TTC549 (cell line): ENCODE measurements around the gene CPT2.
"Not testable (repeated sequence)": the region's sequence is repeated elsewhere in the genome, so short reads cannot be mapped to it uniquely, and the experiment has no call there.

Source experiments
- FAIRE-seq: peaks from 2 replicates; lab custom pipeline; 2012; peaks lifted over from hg19 to GRCh38; lab: Jason Lieb, UNC

Gene CPT2

GRCh38 chr1:53182716-53183094 lies 13.9 kb upstream of the CPT2 start:
- no peak for FAIRE-seq

GRCh38 chr1:53183095-53183990 lies 13.3 kb upstream of the CPT2 start:
- no peak for FAIRE-seq

GRCh38 chr1:53185955-53186297 lies 10.7 kb upstream of the CPT2 start:
- not testable (repeated sequence) for FAIRE-seq

- no peak for FAIRE-seq
These were observed 10.1 kb upstream of the CPT2 start for GRCh38 chr1:53186533-53186932.

- no peak for FAIRE-seq
These were observed 9.2 kb upstream of the CPT2 start for GRCh38 chr1:53187401-53187800.

GRCh38 chr1:53188099-53188498 lies 8.5 kb upstream of the CPT2 start:
- no peak for FAIRE-seq

GRCh38 chr1:53189061-53189460 lies 7.6 kb upstream of the CPT2 start:
- FAIRE-seq: no peak

- FAIRE-seq: no peak
These were observed 6.4 kb upstream of the CPT2 start for GRCh38 chr1:53190210-53190611.

GRCh38 chr1:53195246-53196016 lies 1.2 kb upstream of the CPT2 start:
- no peak for FAIRE-seq

- no peak for FAIRE-seq
These were observed 573 bp upstream of the CPT2 start for GRCh38 chr1:53196017-53196484.

GRCh38 chr1:53197291-53198200 lies 922 bp downstream of the CPT2 start:
- FAIRE-seq: no peak

- FAIRE-seq: no peak
These were observed 1.6 kb downstream of the CPT2 start for GRCh38 chr1:53198241-53198651.

- FAIRE-seq: no peak
These were observed 6.8 kb downstream of the CPT2 start for GRCh38 chr1:53203466-53203865.

GRCh38 chr1:53205496-53205895 lies 8.9 kb downstream of the CPT2 start:
- FAIRE-seq: not testable (repeated sequence)

GRCh38 chr1:53206083-53206685 lies 9.6 kb downstream of the CPT2 start:
- not testable (repeated sequence) for FAIRE-seq

GRCh38 chr1:53206735-53207379 lies 10.2 kb downstream of the CPT2 start:
- no peak for FAIRE-seq

GRCh38 chr1:53207726-53208125 lies 11.1 kb downstream of the CPT2 start:
- no peak for FAIRE-seq

GRCh38 chr1:53210352-53210751 lies 13.7 kb downstream of the CPT2 start:
- FAIRE-seq: no peak

GRCh38 chr1:53210954-53211353 lies 14.3 kb downstream of the CPT2 start:
- FAIRE-seq: no peak

- FAIRE-seq: no peak
These were observed 17.8 kb downstream of the CPT2 start for GRCh38 chr1:53214376-53214940.

GRCh38 chr1:53218201-53218600 lies 21.6 kb downstream of the CPT2 start:
- FAIRE-seq: no peak
